Stimulated activated CD4-positive, alpha-beta T cell treated with anti-CD3 and anti-CD28 coated beads, Interleukin-1b, Interleukin-23, amount 100 ng/mL, for 4 hours (primary cell): Measurements from ENCODE around the gene UNC5A.
"Not testable (repeated sequence)": the region's sequence is repeated elsewhere in the genome, so short reads cannot be mapped to it uniquely, and the experiment has no call there.

Experiments
- DNase-seq, 2 donors: peaks; one replicate each; pipeline ENCODE4 v3.0.0-alpha.2; 2020; ENCODE audit warnings: low read depth in 2 of 2

UNC5A gene

DNA sequence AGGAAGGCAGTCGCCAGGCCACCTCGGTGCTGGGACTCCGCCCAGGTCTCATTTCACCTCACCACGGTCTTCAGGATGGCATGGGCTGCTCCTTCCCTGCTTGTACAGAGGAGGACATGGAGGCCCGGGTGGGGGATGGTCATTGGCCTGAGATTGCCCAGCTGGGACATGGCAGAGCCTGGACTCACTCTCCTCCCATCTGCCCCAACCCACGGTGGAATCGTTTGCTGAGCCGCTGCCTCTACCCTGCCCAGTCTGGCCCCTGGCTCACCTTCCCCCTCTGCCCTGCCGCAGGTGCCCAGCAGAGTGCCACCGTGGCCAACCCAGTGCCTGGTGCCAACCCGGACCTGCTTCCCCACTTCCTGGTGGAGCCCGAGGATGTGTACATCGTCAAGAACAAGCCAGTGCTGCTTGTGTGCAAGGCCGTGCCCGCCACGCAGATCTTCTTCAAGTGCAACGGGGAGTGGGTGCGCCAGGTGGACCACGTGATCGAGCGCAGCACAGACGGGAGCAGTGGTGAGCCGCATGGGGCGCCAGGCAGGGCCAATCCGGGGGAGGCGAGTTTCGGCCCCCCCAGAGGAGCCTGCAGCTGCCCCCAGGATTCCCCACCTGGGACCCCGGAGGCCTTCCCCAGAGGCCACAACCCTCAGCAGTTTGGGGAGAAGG lies 52.1 kb downstream of the UNC5A start:
- DNase-seq, result no peak

DNA sequence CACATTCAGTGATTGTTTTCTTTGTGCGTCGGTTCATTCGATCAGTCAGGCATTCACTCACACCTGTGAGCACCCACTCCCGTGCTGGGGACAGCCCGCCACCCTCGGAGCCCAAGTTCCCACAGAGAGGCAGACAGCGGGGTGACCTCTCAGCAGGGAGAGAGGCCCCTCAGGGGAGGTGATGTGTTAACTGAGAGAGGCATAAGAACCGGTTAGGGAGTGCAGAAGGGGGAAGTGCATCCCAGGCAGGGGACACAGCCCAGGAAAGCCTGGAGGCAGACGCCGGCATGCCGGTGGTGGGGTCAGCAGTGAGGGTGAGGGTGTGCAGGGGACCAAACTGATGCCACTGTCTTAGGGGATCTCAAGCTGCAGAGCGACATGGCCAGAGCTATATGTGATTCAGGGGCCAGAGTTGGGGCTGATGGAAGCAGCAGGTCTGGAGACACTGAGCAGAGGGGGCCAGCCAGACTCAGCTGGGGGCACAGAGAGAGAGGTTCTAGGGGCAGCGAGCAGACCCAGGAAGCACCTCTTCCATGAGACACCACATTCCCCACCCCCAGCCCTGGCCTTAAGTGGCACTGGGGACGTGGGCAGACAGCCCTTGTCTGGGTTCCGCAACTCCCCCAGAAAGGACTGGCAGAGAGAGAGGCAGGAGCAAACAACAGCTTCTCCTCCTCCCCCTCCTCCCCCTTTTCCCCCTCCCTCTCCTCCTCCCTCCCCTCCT lies 52.8 kb downstream of the UNC5A start:
- DNase-seq, result no peak

DNA sequence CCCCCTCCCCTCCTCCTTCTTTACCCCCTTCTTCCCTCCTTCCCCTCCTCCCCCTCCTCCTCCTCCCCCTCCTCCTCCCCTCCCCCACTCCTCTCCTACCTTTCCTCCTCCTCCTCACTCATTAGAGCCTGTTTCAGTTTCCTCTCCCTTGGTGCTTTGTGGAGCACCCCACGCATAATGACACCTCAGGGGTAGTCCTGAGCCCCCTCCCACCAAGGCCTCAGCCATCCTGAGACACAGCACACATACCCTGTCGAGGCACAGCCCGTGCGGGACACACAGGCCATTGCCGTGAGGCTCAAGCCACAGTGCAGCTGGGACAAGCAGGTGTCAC lies 53.4 kb downstream of the UNC5A start:
- DNase-seq, result no peak

DNA sequence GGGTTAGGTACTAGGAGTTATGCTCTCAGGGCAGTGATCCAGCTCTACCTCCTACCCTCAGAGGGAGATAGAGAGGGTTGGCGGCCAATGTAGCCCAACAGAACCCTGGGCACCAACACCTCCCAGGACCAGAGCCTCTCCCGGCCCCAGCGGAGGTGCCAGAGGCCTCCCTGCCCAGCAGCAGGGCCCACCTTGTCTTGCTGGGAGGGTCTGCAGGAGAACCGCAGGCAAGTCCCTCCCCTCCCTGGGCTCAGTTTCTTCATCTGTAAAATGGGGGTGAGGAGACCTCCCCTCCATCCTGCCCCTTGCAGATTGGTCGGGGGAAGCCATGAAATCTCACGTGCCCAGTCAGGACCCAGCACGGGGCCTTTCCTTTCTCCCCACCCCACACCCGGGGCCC lies 54.4 kb downstream of the UNC5A start:
- DNase-seq, result no peak

DNA sequence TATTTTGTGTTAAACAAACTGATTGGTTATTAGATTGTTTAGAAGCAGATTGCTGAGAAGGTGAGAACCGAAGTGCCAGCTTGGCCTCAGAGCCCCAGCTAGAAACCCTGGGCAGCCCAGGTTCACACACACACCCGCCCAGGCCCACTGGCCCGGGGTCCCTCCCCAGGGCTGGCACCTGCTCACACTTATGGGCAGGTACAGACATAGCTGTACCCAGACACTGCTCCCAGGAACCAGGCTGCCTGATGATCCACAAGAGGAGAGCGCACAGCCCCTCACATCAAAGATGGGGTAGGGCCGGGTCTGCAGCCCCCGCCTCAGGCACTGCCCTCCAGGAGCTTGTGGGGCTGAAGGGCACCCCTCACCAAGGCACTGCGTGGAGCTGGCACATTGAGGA lies 55.6 kb downstream of the UNC5A start:
- no peak for DNase-seq

DNA sequence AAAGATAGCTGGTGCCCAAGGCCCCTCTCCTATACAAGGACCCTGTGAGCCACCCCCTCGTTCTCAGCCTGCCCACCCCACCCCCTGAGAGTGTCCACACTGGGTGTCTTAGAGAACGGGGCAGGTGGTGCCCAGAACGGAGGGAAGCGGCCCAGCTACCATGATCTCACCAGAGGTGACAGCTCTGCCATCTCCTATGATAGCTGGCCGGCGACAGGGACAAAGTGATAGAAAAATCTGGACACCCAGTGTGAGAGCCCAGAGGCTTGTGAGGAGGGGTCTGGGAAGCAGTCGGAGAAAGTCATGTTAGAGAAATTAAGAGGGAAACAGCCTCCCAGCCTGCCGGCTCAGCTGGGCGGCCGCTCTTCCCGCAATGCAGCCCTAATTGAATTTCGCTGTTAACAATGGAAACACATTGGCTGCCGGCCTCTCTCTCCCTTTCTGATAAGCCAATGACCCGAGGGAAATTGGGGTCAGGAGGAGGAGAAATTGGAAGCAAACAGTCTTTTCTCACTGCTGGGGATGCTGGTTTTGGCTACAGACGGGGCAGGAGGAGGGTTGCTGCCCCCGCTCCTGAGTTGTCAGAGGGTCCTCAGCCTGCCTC lies 56.5 kb downstream of the UNC5A start:
- no peak for DNase-seq

DNA sequence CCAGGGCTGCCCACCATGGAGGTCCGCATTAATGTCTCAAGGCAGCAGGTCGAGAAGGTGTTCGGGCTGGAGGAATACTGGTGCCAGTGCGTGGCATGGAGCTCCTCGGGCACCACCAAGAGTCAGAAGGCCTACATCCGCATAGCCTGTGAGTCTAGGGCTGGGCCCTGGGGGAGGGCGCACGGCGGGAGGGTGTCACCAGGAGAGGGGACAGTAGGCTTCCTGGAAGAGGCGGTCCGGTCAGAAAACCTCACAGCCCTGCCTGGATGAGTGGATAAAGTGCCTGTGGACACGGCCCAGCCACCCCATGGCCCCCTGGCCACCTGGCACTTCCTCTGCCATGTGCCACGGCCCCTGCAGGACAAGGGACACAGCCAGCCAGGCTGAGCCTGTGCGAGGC lies 57.8 kb downstream of the UNC5A start:
- DNase-seq, result no peak

DNA sequence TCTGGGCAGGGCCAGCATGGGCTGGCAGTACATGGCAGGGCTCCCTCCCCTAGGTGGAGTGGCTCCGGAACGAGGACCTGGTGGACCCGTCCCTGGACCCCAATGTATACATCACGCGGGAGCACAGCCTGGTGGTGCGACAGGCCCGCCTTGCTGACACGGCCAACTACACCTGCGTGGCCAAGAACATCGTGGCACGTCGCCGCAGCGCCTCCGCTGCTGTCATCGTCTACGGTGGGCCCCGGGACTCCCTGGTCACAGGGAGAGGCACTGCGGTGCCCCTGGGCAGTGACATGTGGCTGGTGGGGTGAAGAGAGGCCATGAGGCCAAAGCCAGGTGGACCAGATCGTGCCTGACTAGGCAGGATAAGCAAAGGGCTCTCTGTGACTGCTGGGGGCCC lies 58.4 kb downstream of the UNC5A start:
- no peak for DNase-seq

DNA sequence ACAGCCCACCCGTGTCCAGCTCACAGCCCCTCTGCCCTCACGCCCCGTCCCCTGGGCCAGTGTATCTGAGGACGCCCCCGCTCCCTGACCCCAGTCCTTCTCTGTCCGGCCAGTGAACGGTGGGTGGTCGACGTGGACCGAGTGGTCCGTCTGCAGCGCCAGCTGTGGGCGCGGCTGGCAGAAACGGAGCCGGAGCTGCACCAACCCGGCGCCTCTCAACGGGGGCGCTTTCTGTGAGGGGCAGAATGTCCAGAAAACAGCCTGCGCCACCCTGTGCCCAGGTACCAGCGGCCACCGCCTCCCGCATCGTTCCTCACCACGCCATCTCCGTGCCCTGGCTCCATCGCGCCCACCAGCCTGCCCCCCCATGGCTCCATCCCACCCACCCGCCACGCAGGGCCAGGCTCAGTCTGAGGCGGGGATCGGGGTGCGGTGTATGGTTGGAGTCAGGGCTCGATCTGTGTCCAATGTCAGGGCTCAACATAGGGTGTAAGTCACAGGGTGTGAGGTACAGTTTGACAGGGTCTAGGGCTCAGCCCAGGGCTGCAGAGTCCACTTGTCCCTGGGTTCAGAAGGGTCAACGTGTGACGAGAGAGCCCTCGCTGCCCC lies 59.2 kb downstream of the UNC5A start:
- DNase-seq, result no peak

DNA sequence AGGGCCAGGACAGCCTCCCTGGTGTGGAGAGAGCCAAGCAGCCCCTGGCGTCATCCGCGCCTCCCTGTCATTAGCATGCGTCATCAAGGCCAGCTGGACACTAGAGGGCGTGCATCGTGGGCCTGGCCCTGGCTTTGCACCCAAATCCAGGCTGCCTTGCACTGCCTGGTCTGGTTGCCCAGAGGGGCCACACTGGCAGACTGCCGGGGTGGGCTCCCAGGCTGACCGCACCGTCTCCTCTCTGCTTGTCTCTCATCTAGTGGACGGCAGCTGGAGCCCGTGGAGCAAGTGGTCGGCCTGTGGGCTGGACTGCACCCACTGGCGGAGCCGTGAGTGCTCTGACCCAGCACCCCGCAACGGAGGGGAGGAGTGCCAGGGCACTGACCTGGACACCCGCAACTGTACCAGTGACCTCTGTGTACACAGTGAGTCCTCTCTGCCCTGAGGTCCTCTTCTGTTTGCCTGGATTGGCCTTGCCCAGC lies 59.8 kb downstream of the UNC5A start:
- DNase-seq, result no peak

DNA sequence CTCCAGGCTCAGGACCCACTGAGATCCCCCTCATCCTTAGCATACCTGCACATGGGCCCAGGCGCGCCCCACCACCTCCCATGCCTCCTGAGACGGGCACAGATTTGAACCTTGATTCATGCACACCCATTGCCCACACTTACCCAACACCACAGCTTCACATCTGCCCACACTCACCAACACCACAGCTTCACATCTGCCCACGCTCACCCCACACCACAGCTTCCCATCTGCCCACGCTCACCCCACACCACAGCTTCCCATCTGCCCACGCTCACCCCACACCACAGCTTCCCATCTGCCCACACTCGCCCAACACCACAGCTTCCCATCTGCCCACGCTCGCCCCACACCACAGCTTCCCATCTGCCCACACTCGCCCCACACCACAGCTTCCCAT lies 60.3 kb downstream of the UNC5A start:
- DNase-seq, result not testable (repeated sequence)

DNA sequence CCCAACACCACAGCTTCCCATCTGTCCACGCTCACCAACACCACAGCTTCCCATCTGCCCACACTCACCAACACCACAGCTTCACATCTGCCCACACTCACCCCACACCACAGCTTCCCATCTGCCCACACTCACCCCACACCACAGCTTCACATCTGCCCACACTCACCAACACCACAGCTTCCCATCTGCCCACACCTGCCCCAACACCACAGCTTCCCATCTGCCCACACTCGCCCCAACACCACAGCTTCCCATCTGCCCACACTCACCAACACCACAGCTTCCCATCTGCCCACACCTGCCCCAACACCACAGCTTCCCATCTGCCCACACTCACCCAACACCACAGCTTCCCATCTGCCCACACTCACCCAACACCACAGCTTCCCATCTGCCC lies 62.2 kb downstream of the UNC5A start:
- DNase-seq, result not testable (repeated sequence)

DNA sequence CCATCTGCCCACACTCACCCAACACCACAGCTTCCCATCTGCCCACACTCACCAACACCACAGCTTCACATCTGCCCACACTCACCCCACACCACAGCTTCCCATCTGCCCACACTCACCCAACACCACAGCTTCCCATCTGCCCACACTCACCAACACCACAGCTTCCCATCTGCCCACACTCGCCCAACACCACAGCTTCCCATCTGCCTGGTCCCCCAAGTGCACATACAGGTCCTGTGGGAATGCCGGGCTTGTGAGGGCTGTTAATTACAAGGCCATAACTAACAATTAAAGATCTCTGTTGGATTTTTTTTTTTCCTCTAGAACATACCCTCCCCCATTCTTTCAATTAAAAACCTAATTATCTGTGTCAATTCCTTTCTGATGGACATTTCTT lies 62.7 kb downstream of the UNC5A start:
- not testable (repeated sequence) for DNase-seq

DNA sequence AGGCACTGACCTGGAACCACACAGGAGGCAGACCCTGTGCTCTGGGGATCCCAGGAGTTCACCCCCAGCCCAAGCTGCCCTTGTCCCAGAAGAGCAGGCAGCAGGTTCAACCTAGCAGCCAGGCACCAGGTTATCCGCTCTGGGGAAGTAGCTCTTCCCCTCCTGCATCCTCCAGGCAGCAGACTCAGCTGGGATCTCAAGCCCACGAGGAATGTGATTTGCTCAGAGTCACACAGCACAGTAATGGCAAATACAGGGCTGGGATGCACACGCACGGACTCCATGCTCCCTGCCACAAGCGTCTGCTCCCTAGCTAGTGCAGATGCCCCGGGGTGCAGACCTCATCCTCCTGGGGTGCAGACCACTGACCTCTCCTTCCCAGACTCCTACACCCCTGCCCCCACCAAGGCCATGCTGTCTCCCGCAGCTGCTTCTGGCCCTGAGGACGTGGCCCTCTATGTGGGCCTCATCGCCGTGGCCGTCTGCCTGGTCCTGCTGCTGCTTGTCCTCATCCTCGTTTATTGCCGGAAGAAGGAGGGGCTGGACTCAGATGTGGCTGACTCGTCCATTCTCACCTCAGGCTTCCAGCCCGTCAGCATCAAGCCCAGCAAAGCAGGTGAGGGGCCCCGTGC lies 63.3 kb downstream of the UNC5A start:
- no peak for DNase-seq

DNA sequence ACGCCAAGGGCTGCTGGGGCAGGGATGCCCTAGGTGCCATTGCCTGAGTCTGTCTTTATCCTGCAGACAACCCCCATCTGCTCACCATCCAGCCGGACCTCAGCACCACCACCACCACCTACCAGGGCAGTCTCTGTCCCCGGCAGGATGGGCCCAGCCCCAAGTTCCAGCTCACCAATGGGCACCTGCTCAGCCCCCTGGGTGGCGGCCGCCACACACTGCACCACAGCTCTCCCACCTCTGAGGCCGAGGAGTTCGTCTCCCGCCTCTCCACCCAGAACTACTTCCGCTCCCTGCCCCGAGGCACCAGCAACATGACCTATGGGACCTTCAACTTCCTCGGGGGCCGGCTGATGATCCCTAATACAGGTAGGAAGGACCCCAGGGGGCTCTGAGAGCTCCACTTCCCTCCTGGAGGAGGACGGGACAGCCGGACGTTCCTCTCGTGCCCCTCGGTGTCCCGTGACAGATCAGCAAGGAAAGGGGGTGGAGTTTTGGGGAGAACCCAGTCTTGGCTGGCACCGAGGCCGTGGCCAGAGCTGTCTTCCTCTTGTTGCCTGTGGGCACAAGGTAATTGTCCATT lies 63.9 kb downstream of the UNC5A start:
- no peak for DNase-seq

DNA sequence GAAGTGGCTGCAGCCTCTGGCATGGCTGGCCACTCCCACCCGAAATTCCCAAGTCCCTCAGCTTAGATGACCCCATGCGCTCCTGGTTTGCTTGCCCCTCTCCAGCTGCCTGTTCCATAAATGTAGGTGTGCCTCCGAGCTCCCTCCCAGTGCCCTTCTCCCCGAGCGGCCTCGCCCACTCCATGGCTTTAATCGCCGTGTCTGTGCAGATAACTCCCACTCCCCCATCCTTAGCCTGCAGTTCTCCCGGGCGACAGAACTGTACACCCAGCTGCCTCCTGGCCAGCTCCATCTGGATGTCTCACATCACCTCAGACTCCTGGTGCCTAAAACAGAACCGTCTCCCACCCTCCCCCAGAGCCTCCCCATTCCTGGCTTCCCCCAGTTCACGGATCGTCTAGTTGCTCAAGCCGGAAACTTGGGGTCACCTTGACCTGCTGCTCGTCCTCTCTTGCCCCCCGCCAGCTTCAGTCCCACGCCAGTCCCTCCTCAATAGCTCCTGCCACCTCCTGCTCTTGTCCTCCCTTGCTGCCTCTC lies 64.7 kb downstream of the UNC5A start:
- no peak for DNase-seq

DNA sequence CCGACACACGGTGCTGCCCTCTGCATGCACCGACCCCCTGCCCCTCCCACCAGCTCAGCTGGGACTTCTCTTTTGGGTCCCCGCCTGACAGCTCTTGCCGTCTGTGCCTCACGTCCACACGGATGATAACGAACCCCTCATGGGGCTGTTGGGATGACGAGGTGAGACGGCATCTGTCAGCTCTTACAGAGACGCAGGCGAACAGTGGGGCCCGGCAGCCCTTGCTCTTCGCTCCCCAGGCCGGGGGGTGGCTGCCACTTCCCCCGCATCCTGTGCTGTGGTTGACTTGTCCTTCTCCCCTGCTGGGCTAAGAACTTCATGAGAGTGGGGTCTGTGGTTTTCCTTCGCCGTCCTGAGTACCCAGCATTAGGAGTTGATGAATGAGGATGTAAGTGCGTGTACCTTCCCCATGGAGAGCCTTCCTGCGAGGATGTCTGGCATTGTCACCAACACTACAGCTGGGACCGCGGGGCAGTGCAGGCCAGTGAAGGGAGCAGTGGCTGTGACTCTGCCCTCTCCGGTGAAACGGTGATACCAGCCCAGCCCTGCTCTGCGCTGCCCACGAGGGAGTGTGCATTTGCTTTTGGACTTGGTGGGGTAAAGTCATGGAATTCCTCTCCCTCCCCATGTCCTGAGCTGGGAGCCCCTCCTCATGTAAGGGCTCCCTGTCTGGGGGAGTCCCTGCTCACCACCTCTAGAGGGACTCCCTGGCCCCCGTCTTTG lies 65.6 kb downstream of the UNC5A start:
- no peak for DNase-seq

DNA sequence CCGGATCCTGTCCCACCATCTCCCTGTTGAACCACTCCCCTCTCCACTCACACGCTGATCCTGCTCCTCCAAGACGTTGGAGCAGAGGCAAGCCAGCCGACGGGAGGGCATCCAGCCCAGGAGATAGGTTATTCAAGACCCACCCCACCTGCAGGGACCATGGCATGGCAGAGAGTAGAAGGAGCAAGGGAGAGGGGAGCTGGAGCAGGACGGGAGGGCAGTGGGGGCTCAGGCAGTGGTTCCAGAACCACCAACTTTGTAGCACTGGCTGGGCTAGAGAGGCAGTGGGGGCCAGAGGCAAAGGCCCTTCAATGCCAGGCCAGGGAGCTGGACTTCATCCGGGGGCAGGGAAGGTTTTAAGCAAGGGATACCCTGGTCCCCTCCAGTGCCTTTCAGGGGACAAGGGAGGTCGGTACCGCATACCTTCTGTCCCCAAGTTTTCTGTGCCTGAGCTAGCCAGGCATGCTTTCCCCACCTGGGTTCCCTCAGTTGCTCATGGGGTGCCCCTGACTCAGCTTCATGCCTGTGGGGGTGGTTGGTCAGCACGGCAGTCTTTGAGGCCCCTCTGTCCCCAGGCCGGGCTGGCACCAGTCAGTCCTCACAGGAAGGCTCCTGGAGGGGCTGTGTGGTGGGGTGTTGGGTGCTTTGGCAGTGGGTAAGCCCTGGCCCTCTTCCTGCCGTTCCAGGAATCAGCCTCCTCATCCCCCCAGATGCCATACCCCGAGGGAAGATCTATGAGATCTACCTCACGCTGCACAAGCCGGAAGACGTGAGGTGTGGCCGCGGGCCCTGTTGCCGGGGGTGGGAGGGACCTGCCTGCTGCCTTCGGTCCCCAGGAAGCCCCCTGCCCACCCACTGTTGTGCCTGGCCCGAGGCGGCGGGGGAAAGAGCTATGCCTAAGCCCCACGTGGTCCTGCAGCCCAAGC lies 66.4 kb downstream of the UNC5A start:
- no peak for DNase-seq

DNA sequence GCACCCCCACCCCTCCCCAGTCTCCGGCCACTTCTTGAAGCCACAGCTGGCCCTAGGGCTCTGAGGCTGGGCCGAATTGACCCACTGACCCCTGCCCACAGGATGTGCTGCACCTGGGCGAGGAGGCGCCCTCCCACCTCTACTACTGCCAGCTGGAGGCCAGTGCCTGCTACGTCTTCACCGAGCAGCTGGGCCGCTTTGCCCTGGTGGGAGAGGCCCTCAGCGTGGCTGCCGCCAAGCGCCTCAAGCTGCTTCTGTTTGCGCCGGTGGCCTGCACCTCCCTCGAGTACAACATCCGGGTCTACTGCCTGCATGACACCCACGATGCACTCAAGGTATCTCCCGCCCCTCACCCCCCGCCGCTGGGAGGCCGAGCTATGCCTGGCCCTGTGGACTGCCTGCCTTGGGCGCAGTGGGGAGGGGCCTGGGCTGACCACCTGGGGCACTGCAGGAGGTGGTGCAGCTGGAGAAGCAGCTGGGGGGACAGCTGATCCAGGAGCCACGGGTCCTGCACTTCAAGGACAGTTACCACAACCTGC lies 67.5 kb downstream of the UNC5A start:
- DNase-seq, result no peak

DNA sequence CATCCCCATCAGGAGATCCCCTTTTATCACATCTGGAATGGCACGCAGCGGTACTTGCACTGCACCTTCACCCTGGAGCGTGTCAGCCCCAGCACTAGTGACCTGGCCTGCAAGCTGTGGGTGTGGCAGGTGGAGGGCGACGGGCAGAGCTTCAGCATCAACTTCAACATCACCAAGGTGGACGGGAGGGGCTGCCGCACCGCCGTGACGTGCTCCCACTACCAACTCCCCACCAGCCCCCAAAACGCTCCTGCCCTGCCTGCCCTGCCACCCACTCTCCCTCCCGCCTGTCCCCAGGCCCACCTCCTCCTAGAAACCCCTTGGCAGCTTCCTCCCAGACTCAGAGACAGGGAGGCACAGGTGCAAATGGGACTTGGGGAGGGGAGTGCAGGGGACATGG lies 68.1 kb downstream of the UNC5A start:
- DNase-seq, result no peak
